ENCODE data around the gene CIROP.
A peak's percentile ranks its signal among the peaks of the same experiment; 100 is the strongest.

Gene CIROP

GRCh38 chr14:23120541-23121251, 15.9 kb upstream of the CIROP start:
- Histone ChIP-seq H3K36me3 (no peaks in the 10 kb centered on the region), H3K27ac (peak overlapping the region; percentile 46 to 54), H3K9me3 (no peaks in the 10 kb centered on the region), H3K4me1 (peaks cover 3 to 35% (median 26%) of the 10 kb centered on the region in 4 donors), H3K27me3 (peaks cover 0 to 9% of the 10 kb centered on the region in 2 donors), H3K4me3 (no peak overlapping the region)
- DNase-seq: peak; percentile 91 to 93
- TF ChIP-seq CTCF (IDR thresholded peaks at IDR 0.05): peak; percentile 100
- intact Hi-C loops (cut with DNase I; ENCODE audit: low total_unique reads): loop anchor here (1.0 kb wide), 1 partner anchor 67 kb away; no protein-coding TSS in a partner anchor

GRCh38 chr14:23119363-23120327, 14.9 kb upstream of the CIROP start:
- H3K27ac ChIP-seq: no peak overlapping the region
- H3K9me3 ChIP-seq: no peaks in the 10 kb centered on the region
- DNase-seq: peak in 1 of 2 donors; percentile 62
- H3K36me3 ChIP-seq: no peaks in the 10 kb centered on the region
- intact Hi-C loops (cut with DNase I; ENCODE audit: low total_unique reads): loop anchor here (1.0 kb wide), 1 partner anchor 68 kb away; no protein-coding TSS in a partner anchor
- H3K4me3 ChIP-seq: no peak overlapping the region
- H3K4me1 ChIP-seq: peaks cover 0 to 29% (median 17%) of the 10 kb centered on the region in 4 donors
- TF ChIP-seq CTCF (IDR thresholded peaks at IDR 0.05): no peak
- peaks cover 0 to 9% of the 10 kb centered on the region in 2 donors for H3K27me3 ChIP-seq

GRCh38 chr14:23118506-23119362, 13.9 kb upstream of the CIROP start, which contains the start of gene CEBPE:
Gene CEBPE, minus strand, starts transcription at chr14:23119255. Its CDS starts 164 bp downstream, at chr14:23119091.
- no peak for TF ChIP-seq CTCF (IDR thresholded peaks at IDR 0.05)
- Histone ChIP-seq H3K27me3 (peaks cover 0 to 14% of the 10 kb centered on the region in 2 donors), H3K4me3 (no peak within 1 kb of the TSS), H3K4me1 (peaks cover 0 to 22% (median 13%) of the 10 kb centered on the region in 4 donors), H3K36me3 (no peaks in the 10 kb centered on the region), H3K9me3 (no peaks in the 10 kb centered on the region), H3K27ac (no peak within 1 kb of the TSS)
- peak in 1 of 2 donors; percentile 57 for DNase-seq
- intact Hi-C loops (cut with DNase I; ENCODE audit: low total_unique reads): no loop called here

- Histone ChIP-seq H3K36me3 (no peaks in the 10 kb centered on the region), H3K4me3 (no peak overlapping the region), H3K27ac (no peak overlapping the region), H3K27me3 (peaks cover 0 to 26% of the 10 kb centered on the region in 2 donors), H3K4me1 (peaks cover 0 to 17% (median 8%) of the 10 kb centered on the region in 4 donors), H3K9me3 (no peaks in the 10 kb centered on the region)
- no peak for TF ChIP-seq CTCF (IDR thresholded peaks at IDR 0.05)
- peak in 1 of 2 donors; percentile 62 for DNase-seq
- intact Hi-C loops (cut with DNase I; ENCODE audit: low total_unique reads): no loop called here
Measured at GRCh38 chr14:23117371-23118020, 12.7 kb upstream of the CIROP start.

All from tibial artery (tissue), 4 donors.